ENCODE results near the gene CPNE7.
A peak's percentile ranks its signal among the peaks of the same experiment; 100 is the strongest.

Gene CPNE7

GRCh38 chr16:89575247-89576152, at the start of gene CPNE7:
CPNE7 (plus strand) TSS chr16:89575758; CDS start chr16:89575898, 140 bp downstream.
- DNase-seq, result peak in 1 of 2 experiments; percentile 18

DNA sequence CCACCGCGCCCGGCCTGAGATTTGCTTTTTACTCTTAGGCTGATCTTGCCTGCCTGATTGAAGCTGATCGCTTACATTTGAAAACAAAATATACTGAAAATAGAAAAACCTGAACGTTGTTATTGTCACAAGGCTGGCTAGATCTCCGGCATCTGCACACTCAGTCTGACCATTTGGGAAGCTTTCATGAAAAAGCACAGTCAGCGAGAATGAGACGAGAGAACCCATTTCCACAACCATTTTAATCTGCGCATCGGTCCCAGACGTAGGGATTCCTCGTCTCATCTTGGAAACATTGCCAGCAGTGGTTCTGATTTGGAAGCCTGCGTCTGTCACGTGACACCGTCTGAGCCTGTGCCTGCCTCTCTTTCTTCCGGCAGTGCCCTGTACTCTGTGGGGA, 46.5 kb upstream of the CPNE7 start:
- no peak for DNase-seq

GRCh38 chr16:89530401-89531381, 44.9 kb upstream of the CPNE7 start:
- no peak for DNase-seq

DNA sequence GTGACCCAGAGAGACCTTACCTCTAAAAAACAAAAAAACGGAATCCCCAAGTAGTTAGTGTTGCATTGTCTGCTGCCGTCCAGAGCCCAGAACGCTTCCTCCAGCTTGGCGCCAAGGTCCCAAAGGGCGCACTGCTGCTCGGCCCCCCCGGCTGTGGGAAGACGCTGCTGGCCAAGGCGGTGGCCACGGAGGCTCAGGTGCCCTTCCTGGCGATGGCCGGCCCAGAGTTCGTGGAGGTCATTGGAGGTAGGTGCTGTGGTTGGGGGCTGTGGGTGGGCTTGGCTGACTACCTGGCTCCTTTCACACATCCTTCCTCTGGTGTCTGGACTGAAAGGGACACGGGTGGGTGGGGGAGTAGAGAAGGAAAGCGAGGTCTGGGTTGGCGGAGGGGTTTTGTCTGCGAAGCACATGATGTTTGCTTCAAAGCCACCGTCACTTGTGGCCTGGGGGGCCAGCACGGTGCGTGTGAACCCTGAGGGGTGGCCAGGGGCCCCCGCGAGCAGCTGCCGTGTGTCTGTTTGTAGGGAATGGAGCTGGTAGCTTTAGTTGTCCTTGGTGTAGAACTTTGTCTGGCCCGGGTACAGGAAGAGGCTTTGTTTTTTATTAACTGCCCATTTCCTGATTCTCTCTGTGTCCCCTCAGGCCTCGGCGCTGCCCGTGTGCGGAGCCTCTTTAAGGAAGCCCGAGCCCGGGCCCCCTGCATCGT, 43.6 kb upstream of the CPNE7 start:
- no peak for DNase-seq

GRCh38 chr16:89534252-89534756, 41.3 kb upstream of the CPNE7 start:
- no peak for DNase-seq

DNA sequence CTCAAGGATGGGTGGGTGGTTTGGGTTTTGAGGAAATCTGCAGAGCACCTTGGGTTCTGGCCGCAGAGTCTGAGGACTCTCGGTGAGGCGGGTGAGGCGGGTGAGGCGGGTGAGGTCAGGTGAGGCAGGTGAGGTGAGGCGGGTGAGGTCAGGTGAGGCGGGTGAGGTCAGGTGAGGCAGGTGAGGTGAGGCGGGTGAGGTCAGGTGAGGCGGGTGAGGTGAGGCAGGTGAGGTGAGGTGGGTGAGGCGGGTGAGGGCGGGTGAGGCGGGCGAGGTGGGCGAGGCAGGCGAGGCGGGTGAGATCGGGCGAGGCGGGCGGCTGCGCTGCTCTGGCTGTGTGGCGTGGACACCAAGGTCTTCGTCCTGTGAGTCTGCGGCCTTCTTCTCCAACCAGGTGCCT, 39.2 kb upstream of the CPNE7 start:
- DNase-seq, result no peak

DNA sequence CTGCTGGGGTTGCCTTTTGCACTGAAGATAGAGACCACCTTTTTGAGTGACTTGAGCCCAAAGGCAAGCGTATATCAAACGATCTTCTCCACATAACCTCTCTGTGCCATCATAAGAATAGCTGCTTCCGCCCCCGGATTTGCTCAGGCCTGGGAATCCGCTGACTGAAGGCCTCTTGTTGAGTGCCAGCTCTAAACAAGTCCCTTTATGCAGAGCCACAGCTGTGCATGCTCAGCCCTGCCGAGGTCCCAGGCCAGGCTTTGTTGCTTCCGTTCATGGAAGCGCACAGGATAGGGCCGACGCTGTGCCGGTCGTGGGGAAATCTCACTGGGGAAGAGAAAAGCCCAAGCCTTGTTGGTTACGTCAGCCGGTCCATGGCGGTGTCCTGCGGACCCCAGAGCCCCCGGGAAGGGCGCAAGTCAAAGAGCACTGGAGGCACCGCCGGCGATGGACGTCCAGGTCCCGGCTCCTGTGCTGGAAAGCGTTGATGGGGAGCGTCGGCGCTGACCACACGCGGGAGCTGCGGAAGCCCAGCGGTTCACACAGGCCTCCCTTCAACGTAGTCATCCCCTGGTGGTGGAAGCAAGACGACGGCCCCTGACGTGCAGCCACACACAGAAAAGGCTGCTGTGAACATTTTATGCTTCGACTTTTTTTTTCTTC, 38.5 kb upstream of the CPNE7 start:
- DNase-seq, result no peak

DNA sequence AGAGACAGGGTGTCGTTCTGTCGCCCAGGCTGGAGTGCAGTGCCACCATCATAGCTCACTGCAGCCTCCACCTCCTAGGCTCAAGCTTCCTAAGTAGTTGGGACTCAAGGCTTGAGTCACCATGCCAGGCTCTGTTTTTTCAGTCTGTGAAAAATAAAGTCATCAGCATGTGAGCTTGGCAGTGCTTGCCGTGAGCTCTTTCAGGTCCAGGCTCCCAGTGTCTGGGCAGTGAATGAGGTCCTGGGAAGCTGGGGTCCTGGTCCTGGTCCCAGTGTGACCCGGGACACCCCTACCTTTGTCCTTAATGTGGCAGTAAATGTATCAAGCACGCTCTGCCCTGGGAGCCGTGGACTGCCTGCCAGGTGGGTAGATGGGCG, 38.0 kb upstream of the CPNE7 start:
- DNase-seq, result no peak

DNA sequence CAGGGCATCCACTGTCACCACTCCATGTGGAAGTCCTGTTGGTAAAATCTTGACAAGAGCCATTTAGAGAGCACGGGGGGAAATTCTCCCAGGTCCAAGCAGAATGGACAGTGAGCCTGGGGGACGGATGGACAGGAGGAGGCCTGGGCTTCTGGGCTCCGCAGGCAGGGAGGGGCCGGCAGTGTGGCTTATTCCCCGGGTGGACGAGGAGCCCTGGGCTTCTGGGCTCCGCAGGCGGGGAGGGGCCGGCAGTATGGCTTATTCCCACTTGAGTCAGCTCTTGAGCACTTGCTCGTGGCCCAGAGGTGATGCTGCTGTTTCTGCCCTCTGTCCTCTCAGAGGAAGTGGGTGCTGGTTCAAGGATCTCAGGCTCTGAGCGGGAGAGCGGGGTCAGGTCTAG, 37.3 kb upstream of the CPNE7 start:
- DNase-seq, result no peak

- no peak for DNase-seq
These were observed 35.0 kb upstream of the CPNE7 start for GRCh38 chr16:89540557-89540956.

DNA sequence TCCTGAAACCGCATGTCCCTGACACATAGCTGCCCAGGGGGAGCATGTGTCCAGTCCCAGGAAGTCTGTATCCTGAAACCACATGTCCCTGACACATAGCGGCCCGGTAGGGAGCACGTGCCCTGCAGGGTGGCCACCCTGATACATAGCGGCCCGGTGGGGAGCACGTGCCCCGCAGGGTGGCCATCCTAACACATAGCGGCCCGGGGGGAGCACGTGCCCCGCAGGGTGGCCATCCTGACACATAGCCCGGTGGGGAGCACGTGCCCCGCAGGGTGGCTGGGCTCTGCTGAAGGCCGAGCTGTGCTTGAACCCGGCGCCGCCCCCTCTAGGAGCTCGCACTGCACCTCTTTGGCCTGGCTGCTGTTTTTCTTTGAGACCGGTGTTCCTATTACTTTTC, 33.8 kb upstream of the CPNE7 start:
- no peak for DNase-seq

- DNase-seq, result no peak
These were observed 31.4 kb upstream of the CPNE7 start for GRCh38 chr16:89544113-89544512.

GRCh38 chr16:89544713-89545043, 30.9 kb upstream of the CPNE7 start:
- DNase-seq, result no peak

DNA sequence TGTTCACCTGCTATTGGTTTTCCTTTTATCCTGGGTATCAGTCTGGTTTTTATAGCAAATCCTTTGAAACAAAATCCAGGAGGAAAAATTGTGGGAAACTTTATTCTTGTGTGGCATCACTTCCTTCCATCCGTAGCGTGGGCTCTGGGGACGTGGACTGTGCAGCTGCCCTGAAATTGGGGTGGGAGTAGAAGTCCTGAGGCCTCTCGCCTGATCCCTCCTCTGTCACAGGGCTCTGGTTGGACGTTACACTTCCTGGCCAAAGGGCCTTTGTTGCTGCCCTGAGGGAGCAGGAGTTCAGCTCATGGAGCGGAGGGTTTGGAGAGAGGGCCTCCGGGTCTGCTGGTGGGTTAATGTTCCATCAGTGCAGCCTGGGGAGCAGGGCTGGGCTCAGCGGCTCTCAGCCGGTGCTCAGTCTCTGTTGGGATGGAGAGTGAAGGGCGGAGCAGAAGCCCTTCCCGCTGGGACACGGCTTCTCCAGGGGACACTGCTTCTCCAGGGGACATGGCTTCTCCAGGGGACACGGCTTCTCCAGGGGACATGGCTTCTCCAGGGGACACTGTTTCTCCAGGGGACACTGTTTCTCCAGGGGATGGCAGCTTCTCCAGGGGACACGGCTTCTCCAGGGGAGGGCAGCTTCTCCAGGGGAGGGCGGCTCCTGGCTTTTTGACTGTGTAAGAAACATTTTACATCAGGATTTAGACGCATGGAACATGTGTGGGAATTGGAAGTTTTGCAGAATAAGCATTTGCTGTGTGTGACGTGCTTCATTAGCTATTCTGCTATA, 30.3 kb upstream of the CPNE7 start:
- DNase-seq, result no peak

- DNase-seq, result no peak
These were observed 29.6 kb upstream of the CPNE7 start for GRCh38 chr16:89545831-89546574.

- DNase-seq, result no peak
These were observed 28.8 kb upstream of the CPNE7 start for GRCh38 chr16:89546781-89547180.

DNA sequence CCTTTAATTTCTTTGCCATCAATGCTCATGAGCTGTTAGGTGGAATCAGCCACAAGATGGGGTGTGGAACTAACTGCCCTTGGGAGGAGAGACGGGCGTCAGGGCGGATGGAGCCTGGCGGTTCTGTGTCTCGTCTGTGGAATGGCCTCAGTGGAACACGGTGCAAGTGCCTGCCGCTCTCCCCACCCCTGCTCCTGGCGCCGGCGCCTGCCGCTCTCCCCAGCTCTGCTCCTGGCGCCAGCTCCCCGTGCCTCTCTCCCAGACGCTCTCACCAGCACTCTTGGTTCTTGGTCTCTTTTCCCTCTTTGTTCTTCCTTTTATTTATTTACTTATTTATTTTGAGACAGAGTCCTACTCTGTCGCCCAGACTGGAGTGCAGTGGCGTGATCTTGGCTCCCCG, 28.3 kb upstream of the CPNE7 start:
- no peak for DNase-seq

DNA sequence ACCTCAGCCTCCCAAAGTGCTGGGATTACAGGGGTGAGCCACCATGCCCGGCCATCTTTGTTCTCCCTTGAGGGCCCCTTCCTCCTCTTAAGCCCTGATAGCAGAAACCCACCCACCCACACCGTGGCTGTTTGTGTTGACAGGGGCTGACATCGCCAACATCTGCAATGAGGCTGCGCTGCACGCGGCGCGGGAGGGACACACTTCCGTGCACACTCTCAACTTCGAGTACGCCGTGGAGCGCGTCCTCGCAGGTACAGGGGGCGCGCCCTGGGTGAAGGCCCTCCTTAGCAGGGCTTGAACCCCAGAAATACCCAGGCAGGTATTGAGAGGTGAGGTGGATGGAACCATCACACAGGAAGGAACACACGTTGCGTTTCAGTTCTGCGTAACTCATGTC, 27.7 kb upstream of the CPNE7 start:
- DNase-seq, result no peak

DNA sequence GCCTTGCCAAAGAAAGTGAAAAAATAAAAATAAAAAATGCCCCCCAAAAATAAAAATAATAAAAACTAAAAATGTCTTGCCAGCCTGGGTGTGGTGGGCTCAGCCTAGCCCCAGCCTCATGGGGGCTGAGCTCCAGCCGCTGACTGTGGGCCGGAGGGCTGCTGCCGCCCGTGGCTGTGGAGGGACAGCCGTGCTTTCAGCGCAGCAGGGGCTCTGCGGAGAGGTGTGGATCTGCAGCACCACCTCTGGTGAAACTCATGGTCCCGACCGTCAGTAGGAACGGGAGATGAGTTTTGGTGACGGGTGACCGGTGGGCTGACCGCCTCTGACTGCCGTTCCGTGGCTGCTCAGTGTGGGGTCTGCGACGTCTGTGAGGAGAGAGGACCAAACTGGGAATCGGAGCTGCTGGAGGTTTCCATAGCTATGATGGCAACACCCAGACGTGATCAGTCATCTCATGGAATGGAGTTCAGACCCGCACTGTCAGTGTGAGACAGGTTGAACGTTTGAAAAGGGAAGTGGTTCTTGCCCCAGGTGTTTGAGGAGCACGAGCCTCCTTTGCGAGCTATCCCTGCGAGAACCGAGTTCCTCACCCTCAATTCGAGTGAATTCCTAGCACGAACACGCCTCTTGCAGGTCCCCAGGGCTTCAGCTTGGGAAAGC, 27.1 kb upstream of the CPNE7 start:
- DNase-seq, result no peak

DNA sequence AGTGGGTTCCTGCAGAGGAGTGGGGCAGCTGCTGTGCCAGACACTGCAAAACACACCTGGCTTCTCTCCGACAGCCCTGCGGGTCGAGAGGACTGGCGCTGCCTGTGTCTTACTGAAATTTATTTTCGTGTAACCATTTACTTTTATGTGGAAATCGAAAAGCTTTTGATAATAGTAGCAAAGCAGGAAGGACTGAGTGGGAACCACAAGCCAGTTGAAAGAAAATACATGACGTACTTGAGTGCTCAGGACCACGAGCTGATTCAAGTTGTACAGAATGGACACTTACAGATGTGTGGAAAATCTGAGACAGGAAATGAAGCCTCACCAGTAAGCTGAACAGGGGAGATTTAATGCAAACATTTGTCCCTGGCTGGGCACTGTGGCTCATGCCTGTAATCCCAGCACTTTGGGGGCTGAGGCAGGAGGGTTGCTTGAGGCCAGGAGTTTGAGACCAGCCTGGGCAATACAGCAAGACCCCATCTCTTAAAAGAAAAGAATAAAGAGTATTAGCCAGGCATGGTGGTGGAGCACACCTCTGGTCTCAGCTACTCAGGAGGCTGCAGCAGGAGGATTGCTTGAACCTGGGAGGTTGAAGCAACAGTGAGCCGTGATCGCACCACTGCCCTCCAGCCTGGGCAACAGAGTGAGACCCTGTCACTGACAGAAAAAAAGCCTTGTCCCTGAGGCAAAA, 26.4 kb upstream of the CPNE7 start:
- no peak for DNase-seq

Data from NCI-H446 (cell line).